Measurements from ENCODE around the gene EYA4. TPM values are rescaled to one million over a fixed set of nuclear protein-coding genes. Genes with fewer than 3 reads are reported as not detected.
"Not testable (repeated sequence)": the region's sequence is repeated elsewhere in the genome, so short reads cannot be mapped to it uniquely, and the experiment has no call there.

EYA4 gene
- total RNA-seq, 2 donors from 2014 or later = not detected

GRCh38 chr6:133551847-133552341 is 310.7 kb downstream of the EYA4 start:
- H3K9me3 Mint-ChIP-seq = no peaks in the 10 kb centered on the region
- H3K36me3 Mint-ChIP-seq (ENCODE audit: low read depth) = no peaks in the 10 kb centered on the region
- no peaks in the 10 kb centered on the region for H3K27me3 Mint-ChIP-seq
- H3K27ac Mint-ChIP-seq = no peak overlapping the region
- H3K4me1 Mint-ChIP-seq = no peaks in the 10 kb centered on the region
- H3K4me3 Mint-ChIP-seq = no peak overlapping the region
- ATAC-seq (replicated peaks) = no peak

- Mint-ChIP-seq H3K27me3 (no peaks in the 10 kb centered on the region), H3K27ac (no peak overlapping the region), H3K9me3 (no peaks in the 10 kb centered on the region), H3K36me3 (ENCODE audit: low read depth) (no peaks in the 10 kb centered on the region), H3K4me3 (no peak overlapping the region), H3K4me1 (no peaks in the 10 kb centered on the region)
- no peak for ATAC-seq (replicated peaks)
These were observed 312.5 kb downstream of the EYA4 start for GRCh38 chr6:133553652-133554051.

DNA sequence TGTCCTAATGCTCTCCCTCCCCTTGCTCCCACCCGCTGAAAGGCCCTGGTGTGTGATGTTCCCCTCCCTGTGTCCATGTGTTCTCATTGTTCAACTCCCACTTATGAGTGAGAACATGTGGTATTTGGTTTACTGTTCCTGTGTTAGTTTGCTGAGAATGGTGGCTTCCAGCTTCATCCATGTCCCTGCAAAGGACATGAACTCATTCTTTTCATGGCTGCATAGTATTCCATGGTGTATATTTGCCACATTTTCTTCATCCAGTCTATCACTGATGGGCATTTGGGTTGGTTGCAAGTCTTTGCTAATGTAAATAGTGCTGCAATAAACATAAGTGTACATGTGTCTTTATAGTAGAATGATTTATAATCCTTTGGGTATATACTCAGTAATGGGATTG is 313.0 kb downstream of the EYA4 start:
- ATAC-seq (replicated peaks); H3K4me3 Mint-ChIP-seq; H3K27ac Mint-ChIP-seq; H3K9me3 Mint-ChIP-seq; H3K36me3 Mint-ChIP-seq (ENCODE audit: low read depth); H3K27me3 Mint-ChIP-seq; H3K4me1 Mint-ChIP-seq: not testable (repeated sequence)

GRCh38 chr6:133555685-133556084 is 314.5 kb downstream of the EYA4 start:
- H3K27me3 Mint-ChIP-seq = no peaks in the 10 kb centered on the region
- H3K4me3 Mint-ChIP-seq = no peak overlapping the region
- H3K27ac Mint-ChIP-seq = no peak overlapping the region
- no peaks in the 10 kb centered on the region for H3K36me3 Mint-ChIP-seq (ENCODE audit: low read depth)
- H3K4me1 Mint-ChIP-seq = no peaks in the 10 kb centered on the region
- H3K9me3 Mint-ChIP-seq = peaks cover 3% of the 10 kb centered on the region
- ATAC-seq (replicated peaks) = no peak

DNA sequence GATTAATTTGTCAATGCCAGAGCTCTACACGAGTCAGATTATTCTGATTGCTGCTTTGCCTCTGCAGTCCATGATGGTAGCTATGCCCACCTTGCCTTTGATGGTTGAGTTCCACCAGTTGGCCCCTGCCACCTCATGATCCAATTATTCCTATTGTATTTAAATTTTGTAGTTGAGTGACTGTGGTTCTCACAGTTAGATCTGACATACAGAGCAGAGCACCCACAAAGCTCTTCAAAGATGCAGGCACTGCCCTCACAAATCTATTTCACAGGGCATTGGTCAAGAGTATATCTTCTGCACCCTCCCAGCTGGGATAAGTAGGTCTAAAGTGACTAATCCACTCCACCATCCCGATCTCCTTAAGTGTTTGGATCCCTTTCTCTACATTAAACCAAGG is 318.8 kb downstream of the EYA4 start:
- no peak for ATAC-seq (replicated peaks)
- peaks cover 3% of the 10 kb centered on the region for H3K9me3 Mint-ChIP-seq
- no peaks in the 10 kb centered on the region for H3K27me3 Mint-ChIP-seq
- H3K36me3 Mint-ChIP-seq (ENCODE audit: low read depth) = no peaks in the 10 kb centered on the region
- H3K27ac Mint-ChIP-seq = no peak overlapping the region
- no peaks in the 10 kb centered on the region for H3K4me1 Mint-ChIP-seq
- H3K4me3 Mint-ChIP-seq = no peak overlapping the region

GRCh38 chr6:133567636-133568035 is 326.5 kb downstream of the EYA4 start:
- Mint-ChIP-seq H3K36me3 (ENCODE audit: low read depth) (no peaks in the 10 kb centered on the region), H3K27ac (no peak overlapping the region), H3K4me3 (no peak overlapping the region), H3K27me3 (peaks cover 39% of the 10 kb centered on the region), H3K9me3 (no peaks in the 10 kb centered on the region), H3K4me1 (peaks cover 5% of the 10 kb centered on the region)
- ATAC-seq (replicated peaks) = no peak

DNA sequence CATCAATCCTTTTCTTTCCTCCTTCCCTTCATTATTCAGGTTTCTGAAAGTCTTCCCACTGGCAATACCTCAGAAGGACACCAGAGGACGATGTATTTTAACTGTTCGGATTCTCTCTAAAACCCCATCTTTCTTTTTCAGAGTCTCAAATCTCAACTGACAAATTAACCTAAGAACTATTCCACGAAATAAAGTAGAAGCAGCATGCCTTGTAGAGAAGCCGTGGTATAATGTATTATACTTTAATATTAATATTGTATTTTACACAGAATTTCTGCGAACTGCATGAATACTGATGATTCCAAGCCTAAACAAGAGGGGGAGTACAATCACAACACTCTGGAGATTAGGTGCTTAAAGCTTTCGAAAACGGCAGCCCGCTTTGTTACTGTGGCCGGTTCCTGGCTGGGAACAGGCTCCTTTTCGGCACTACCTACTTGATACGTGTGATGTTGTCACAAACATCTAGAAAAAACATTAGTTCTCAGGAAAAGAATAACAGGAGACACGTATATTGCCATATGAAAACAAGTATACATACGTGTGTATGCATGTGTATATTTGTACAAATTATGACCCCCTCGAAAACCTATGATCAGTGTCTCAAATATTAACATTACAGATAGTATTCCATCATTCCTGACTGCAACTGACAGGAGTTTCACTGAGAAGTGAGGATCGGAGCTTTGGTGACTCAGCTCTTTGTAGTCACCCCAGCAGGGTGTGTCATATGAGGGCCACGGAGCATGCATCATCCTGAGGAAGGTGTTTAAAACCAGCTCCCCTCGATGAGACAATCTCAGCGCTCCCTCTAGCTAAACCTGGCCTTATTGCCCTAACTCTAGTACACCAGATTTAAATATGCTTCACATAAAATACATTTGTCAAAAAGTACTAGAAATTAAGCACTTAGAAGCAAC is 328.1 kb downstream of the EYA4 start:
- H3K4me1 Mint-ChIP-seq = peaks cover 5% of the 10 kb centered on the region
- H3K36me3 Mint-ChIP-seq (ENCODE audit: low read depth) = no peaks in the 10 kb centered on the region
- ATAC-seq (replicated peaks) = peak; percentile 96
- no peaks in the 10 kb centered on the region for H3K9me3 Mint-ChIP-seq
- H3K27ac Mint-ChIP-seq = no peak overlapping the region
- H3K27me3 Mint-ChIP-seq = peaks cover 43% of the 10 kb centered on the region
- peak overlapping the region; percentile 61 for H3K4me3 Mint-ChIP-seq

DNA sequence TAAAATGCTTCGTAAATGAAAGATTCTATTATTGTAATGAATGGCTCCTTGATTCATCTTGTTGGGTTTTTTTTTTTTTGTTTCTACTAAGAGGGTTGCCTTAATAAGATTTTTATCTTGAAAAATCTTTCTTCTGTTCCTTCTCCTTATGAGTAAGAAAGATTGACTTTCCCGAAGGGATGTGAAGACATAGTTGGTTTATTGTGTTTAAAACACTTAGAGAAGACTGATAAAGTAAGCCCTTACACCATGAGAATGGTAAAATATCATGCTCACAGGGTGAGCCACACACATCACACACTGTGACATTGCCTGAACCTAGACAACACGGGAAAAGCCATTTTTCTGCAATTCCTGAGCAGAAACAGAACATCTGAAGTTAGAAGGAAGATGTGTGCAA is 330.5 kb downstream of the EYA4 start:
- no peak overlapping the region for H3K27ac Mint-ChIP-seq
- ATAC-seq (replicated peaks) = no peak
- no peaks in the 10 kb centered on the region for H3K36me3 Mint-ChIP-seq (ENCODE audit: low read depth)
- H3K4me3 Mint-ChIP-seq = no peak overlapping the region
- peaks cover 5% of the 10 kb centered on the region for H3K4me1 Mint-ChIP-seq
- H3K9me3 Mint-ChIP-seq = no peaks in the 10 kb centered on the region
- peaks cover 32% of the 10 kb centered on the region for H3K27me3 Mint-ChIP-seq

DNA sequence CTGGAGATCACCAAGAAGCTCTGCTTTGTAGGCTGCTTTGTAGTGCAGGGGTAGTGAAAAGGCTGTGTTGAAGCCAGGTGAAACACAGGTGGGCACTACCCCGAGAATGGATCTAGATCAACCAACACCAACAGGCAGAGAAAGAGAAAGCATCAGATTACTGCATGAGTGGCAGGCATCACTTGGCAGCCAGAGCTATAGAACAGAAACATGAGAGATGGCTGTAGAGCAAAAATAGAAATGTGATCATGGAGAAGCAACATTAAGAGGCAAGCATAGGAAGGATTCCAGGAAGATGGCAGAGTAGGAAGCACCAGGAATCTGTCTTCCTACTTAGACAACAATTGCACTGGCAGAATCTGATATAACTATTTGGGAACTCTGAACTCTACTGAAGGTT is 336.7 kb downstream of the EYA4 start:
- H3K4me3 Mint-ChIP-seq = no peak overlapping the region
- H3K27ac Mint-ChIP-seq = no peak overlapping the region
- H3K36me3 Mint-ChIP-seq (ENCODE audit: low read depth) = no peaks in the 10 kb centered on the region

More for the DNA sequence above, 336.7 kb downstream of the EYA4 start:
- Mint-ChIP-seq H3K9me3 (no peaks in the 10 kb centered on the region), H3K27me3 (peaks cover 13% of the 10 kb centered on the region), H3K4me1 (no peaks in the 10 kb centered on the region)
- ATAC-seq (replicated peaks) = no peak

All from activated T-helper 17 cell treated with anti-CD3 and anti-CD28 coated beads, Interleukin-2, amount 50 U/mL, for 72 hours (primary cell).